T-helper 1 cell treated with Interleukin-12 subunit alpha and Interleukin-12 subunit beta and Interleukin-4 antibody, amounts not matched to agents 30 μg/mL and 1 μg/mL, for 36 hours (primary cell): ENCODE data around the gene RPRML.
"Not testable (repeated sequence)": the region's sequence is repeated elsewhere in the genome, so short reads cannot be mapped to it uniquely, and the experiment has no call there.

Source experiments
- H3K27ac Mint-ChIP-seq: one replicate; pipeline ENCODE4 v1.8.0; 2021; ENCODE audit warnings: mild to moderate bottlenecking, mixed read lengths
- H3K27me3 Mint-ChIP-seq: one replicate; pipeline ENCODE4 v1.8.0; 2021; ENCODE audit warnings: low read depth, mixed read lengths
- H3K36me3 Mint-ChIP-seq: one replicate; pipeline ENCODE4 v1.8.0; 2021; ENCODE audit warnings: low read depth, mixed read lengths
- H3K4me1 Mint-ChIP-seq: one replicate; pipeline ENCODE4 v1.8.0; 2021; ENCODE audit warnings: low read depth, mixed read lengths
- H3K4me3 Mint-ChIP-seq: one replicate; pipeline ENCODE4 v1.8.0; 2021; ENCODE audit warnings: mild to moderate bottlenecking, moderate library complexity, mixed read lengths
- H3K9me3 Mint-ChIP-seq: one replicate; pipeline ENCODE4 v1.8.0; 2021; ENCODE audit warnings: mixed read lengths

RPRML gene

GRCh38 chr17:46979147-46979863 lies at the start of gene RPRML:
RPRML (minus strand) TSS chr17:46979253; CDS start chr17:46979007, 246 bp downstream.
- peaks cover 6% of the 10 kb centered on the region for H3K4me1 Mint-ChIP-seq
- peak within 1 kb of the TSS; percentile 55 for H3K4me3 Mint-ChIP-seq
- no peaks in the 10 kb centered on the region for H3K36me3 Mint-ChIP-seq
- peaks cover 55% of the 10 kb centered on the region for H3K27me3 Mint-ChIP-seq
- no peak within 1 kb of the TSS for H3K27ac Mint-ChIP-seq
- no peaks in the 10 kb centered on the region for H3K9me3 Mint-ChIP-seq

- H3K27ac Mint-ChIP-seq, H3K4me3 Mint-ChIP-seq, H3K4me1 Mint-ChIP-seq, H3K36me3 Mint-ChIP-seq, H3K9me3 Mint-ChIP-seq, H3K27me3 Mint-ChIP-seq: not testable (repeated sequence)
Measured at GRCh38 chr17:47016966-47017365, 37.9 kb upstream of the RPRML start.

GRCh38 chr17:47013341-47013740 lies 34.3 kb upstream of the RPRML start:
- Mint-ChIP-seq H3K27me3 (no peaks in the 10 kb centered on the region), H3K4me3 (no peak overlapping the region), H3K36me3 (no peaks in the 10 kb centered on the region)

GRCh38 chr17:47012457-47012856 lies 33.4 kb upstream of the RPRML start:
- Mint-ChIP-seq H3K4me3 (no peak overlapping the region), H3K27me3 (no peaks in the 10 kb centered on the region), H3K36me3 (no peaks in the 10 kb centered on the region), H3K9me3 (no peaks in the 10 kb centered on the region), H3K4me1 (peaks cover 6% of the 10 kb centered on the region), H3K27ac (no peak overlapping the region)

More at GRCh38 chr17:47013341-47013740, 34.3 kb upstream of the RPRML start:
- H3K4me1 Mint-ChIP-seq, result peaks cover 6% of the 10 kb centered on the region
- H3K9me3 Mint-ChIP-seq, result no peaks in the 10 kb centered on the region
- H3K27ac Mint-ChIP-seq, result no peak overlapping the region

- H3K4me3 Mint-ChIP-seq, result no peak overlapping the region
- H3K9me3 Mint-ChIP-seq, result no peaks in the 10 kb centered on the region
- peaks cover 6% of the 10 kb centered on the region for H3K4me1 Mint-ChIP-seq
- H3K27me3 Mint-ChIP-seq, result no peaks in the 10 kb centered on the region
- H3K27ac Mint-ChIP-seq, result no peak overlapping the region
- H3K36me3 Mint-ChIP-seq, result no peaks in the 10 kb centered on the region
Measured at GRCh38 chr17:47009759-47010594, 30.9 kb upstream of the RPRML start.

GRCh38 chr17:47004906-47005305 lies 25.9 kb upstream of the RPRML start:
- no peak overlapping the region for H3K27ac Mint-ChIP-seq
- H3K36me3 Mint-ChIP-seq, result no peaks in the 10 kb centered on the region
- H3K9me3 Mint-ChIP-seq, result no peaks in the 10 kb centered on the region
- H3K27me3 Mint-ChIP-seq, result no peaks in the 10 kb centered on the region
- H3K4me3 Mint-ChIP-seq, result no peak overlapping the region
- H3K4me1 Mint-ChIP-seq, result peaks cover 5% of the 10 kb centered on the region

- H3K4me1 Mint-ChIP-seq, H3K9me3 Mint-ChIP-seq, H3K27ac Mint-ChIP-seq, H3K4me3 Mint-ChIP-seq, H3K36me3 Mint-ChIP-seq, H3K27me3 Mint-ChIP-seq: not testable (repeated sequence)
Measured at GRCh38 chr17:47003864-47004263, 24.8 kb upstream of the RPRML start.

GRCh38 chr17:46995841-46996571 lies 17.0 kb upstream of the RPRML start:
- peaks cover under 1% of the 10 kb centered on the region for H3K4me1 Mint-ChIP-seq
- no peaks in the 10 kb centered on the region for H3K9me3 Mint-ChIP-seq
- H3K27me3 Mint-ChIP-seq, result no peaks in the 10 kb centered on the region
- H3K4me3 Mint-ChIP-seq, result no peak overlapping the region
- no peaks in the 10 kb centered on the region for H3K36me3 Mint-ChIP-seq
- H3K27ac Mint-ChIP-seq, result no peak overlapping the region

GRCh38 chr17:46994993-46995392 lies 15.9 kb upstream of the RPRML start:
- Mint-ChIP-seq H3K27me3 (peaks cover 5% of the 10 kb centered on the region), H3K27ac (no peak overlapping the region), H3K36me3 (no peaks in the 10 kb centered on the region), H3K4me1 (no peaks in the 10 kb centered on the region), H3K9me3 (no peaks in the 10 kb centered on the region), H3K4me3 (no peak overlapping the region)

- H3K27ac Mint-ChIP-seq, result no peak overlapping the region
- no peaks in the 10 kb centered on the region for H3K4me1 Mint-ChIP-seq
- no peaks in the 10 kb centered on the region for H3K9me3 Mint-ChIP-seq
- peaks cover 6% of the 10 kb centered on the region for H3K27me3 Mint-ChIP-seq
- no peak overlapping the region for H3K4me3 Mint-ChIP-seq
- H3K36me3 Mint-ChIP-seq, result no peaks in the 10 kb centered on the region
Measured at GRCh38 chr17:46991617-46992016, 12.6 kb upstream of the RPRML start.

GRCh38 chr17:46989637-46990431 lies 10.8 kb upstream of the RPRML start:
- peaks cover 6% of the 10 kb centered on the region for H3K27me3 Mint-ChIP-seq
- no peak overlapping the region for H3K4me3 Mint-ChIP-seq
- H3K9me3 Mint-ChIP-seq, result no peaks in the 10 kb centered on the region
- no peaks in the 10 kb centered on the region for H3K4me1 Mint-ChIP-seq
- no peak overlapping the region for H3K27ac Mint-ChIP-seq
- H3K36me3 Mint-ChIP-seq, result no peaks in the 10 kb centered on the region

- H3K4me1 Mint-ChIP-seq, H3K9me3 Mint-ChIP-seq, H3K27me3 Mint-ChIP-seq, H3K36me3 Mint-ChIP-seq, H3K27ac Mint-ChIP-seq, H3K4me3 Mint-ChIP-seq: not testable (repeated sequence)
Measured at GRCh38 chr17:46987927-46988326, 8.9 kb upstream of the RPRML start.

- peaks cover 15% of the 10 kb centered on the region for H3K27me3 Mint-ChIP-seq
- no peak overlapping the region for H3K4me3 Mint-ChIP-seq
- no peaks in the 10 kb centered on the region for H3K9me3 Mint-ChIP-seq
- no peaks in the 10 kb centered on the region for H3K4me1 Mint-ChIP-seq
- H3K36me3 Mint-ChIP-seq, result no peaks in the 10 kb centered on the region
- no peak overlapping the region for H3K27ac Mint-ChIP-seq
Measured at GRCh38 chr17:46986366-46986765, 7.3 kb upstream of the RPRML start.

GRCh38 chr17:46984892-46985291 lies 5.8 kb upstream of the RPRML start:
- no peak overlapping the region for H3K4me3 Mint-ChIP-seq
- H3K4me1 Mint-ChIP-seq, result no peaks in the 10 kb centered on the region
- peaks cover 22% of the 10 kb centered on the region for H3K27me3 Mint-ChIP-seq
- H3K27ac Mint-ChIP-seq, result no peak overlapping the region
- no peaks in the 10 kb centered on the region for H3K36me3 Mint-ChIP-seq
- no peaks in the 10 kb centered on the region for H3K9me3 Mint-ChIP-seq
